K562 (cell line): ENCODE results near the gene TOGARAM2. TPM values are rescaled to one million over a fixed set of nuclear protein-coding genes. Genes with fewer than 3 reads are reported as not detected.

Experiments
- ATAC-seq: fragments of 200-7000 bp; cut with Tn5 transposase; 3 replicates; pipeline ENCODE4 v1.9.1; 2020; ENCODE audit warnings: moderate library complexity
- BruUV-seq: library from RNA; stranded (reverse); fragments of 400-500 nt; replicated peaks from 2 replicates; lab custom pipeline; 2021; lab: Mats Ljungman, UMichigan
- CTCF ChIA-PET: fragments of 300-600 bp; formaldehyde crosslinking; extraction: SDS; loops from one replicate; lab custom pipeline; 2021; ENCODE audit warnings: low intra/inter-chr PET ratio; lab: Yijun Ruan, JAX
- POLR2A ChIA-PET: fragments of 300-600, 350-650 bp; sonication (Branson Sonifier 250); formaldehyde crosslinking; extraction: SDS; loops from one replicate; lab custom pipeline; 2021; ENCODE audit warnings: antibody characterized with exemption, inconsistent platforms; lab: Yijun Ruan, JAX
- DNase-seq, 4 experiments: peaks; one replicate each; pipeline versions ENCODE4 v3.0.0 to v3.0.0-alpha.2; 2011 to 2018; ENCODE audit warnings: low spot score in 3 of 4, mixed read lengths in 3 of 4; ENCODE audit errors: extremely low read depth in 1 of 4
- FAIRE-seq: peaks from 2 replicates; lab custom pipeline; 2011; peaks lifted over from hg19 to GRCh38; lab: Jason Lieb, UNC
- H2AFZ ChIP-seq: 2 replicates; pipeline ENCODE4 v1.6.0; 2011; ENCODE audit warnings: low read depth, low read length, control low read depth, inconsistent platforms
- H3K27ac ChIP-seq: fragments of 200-600 bp; 3 replicates; pipeline ENCODE4 v1.8.0; 2011; ENCODE audit warnings: low read depth, mild to moderate bottlenecking, control low read depth, inconsistent platforms, low read length, moderate library complexity, mixed read lengths; ENCODE audit errors: extremely low read depth
- H3K27me3 ChIP-seq, 2 experiments: fragments of 300-600 bp in 1 of 2; 2 replicates in 1 of 2; 3 replicates in 1 of 2; pipeline versions ENCODE4 v1.6.0 to v1.8.0; 2011; ENCODE audit warnings: inconsistent platforms in 2 of 2, low read length in 2 of 2, mild to moderate bottlenecking in 1 of 2, mixed read lengths in 1 of 2, moderate library complexity in 1 of 2; ENCODE audit not compliant: control insufficient read depth in 2 of 2, insufficient read depth in 2 of 2
- H3K36me3 ChIP-seq: fragments of 300-600 bp; 3 replicates; pipeline ENCODE4 v1.8.0; 2011; ENCODE audit warnings: mild to moderate bottlenecking, low read length, inconsistent platforms; ENCODE audit not compliant: control insufficient read depth, insufficient read depth
- H3K4me1 ChIP-seq, 2 experiments: fragments of 200-600 bp in 1 of 2; replicated peaks in 1 of 2; 2 replicates in 1 of 2; 3 replicates in 1 of 2; pipeline versions ENCODE4 v1.5.1 to v1.8.0; 2011; ENCODE audit warnings: inconsistent platforms in 2 of 2, low read length in 2 of 2, mild to moderate bottlenecking in 1 of 2, mixed read lengths in 1 of 2, moderate library complexity in 1 of 2; ENCODE audit not compliant: control insufficient read depth in 2 of 2, insufficient read depth in 2 of 2
- H3K4me2 ChIP-seq: 2 replicates; pipeline ENCODE4 v1.6.1; 2011; ENCODE audit warnings: low read length, control low read depth, inconsistent platforms, mixed read lengths; ENCODE audit not compliant: insufficient read depth
- H3K4me3 ChIP-seq: fragments of 200-600 bp; sonication (generic), shearing (Covaris generic); 2 replicates; pipeline ENCODE4 v1.5.1; 2016; ENCODE audit warnings: control low read depth, inconsistent platforms
- H3K79me2 ChIP-seq: fragments of 200-600 bp; 3 replicates; pipeline ENCODE4 v1.8.0; 2011; ENCODE audit warnings: low read length, inconsistent platforms; ENCODE audit not compliant: control insufficient read depth, insufficient read depth
- H3K9ac ChIP-seq, 2 experiments: 2 replicates each; pipeline versions ENCODE4 v1.6.0 to v1.6.1; 2011; ENCODE audit warnings: low read depth in 2 of 2, low read length in 2 of 2, control low read depth in 1 of 2, inconsistent platforms in 1 of 2, mild to moderate bottlenecking in 1 of 2, mixed read lengths in 1 of 2; ENCODE audit not compliant: insufficient read depth in 1 of 2
- H3K9me1 ChIP-seq: one replicate; pipeline ENCODE4 v1.6.0; 2011; ENCODE audit warnings: inconsistent platforms, mild to moderate bottlenecking, low read length, moderate library complexity; ENCODE audit not compliant: control insufficient read depth, insufficient read depth
- H3K9me3 ChIP-seq: replicated peaks from 2 replicates; pipeline ENCODE4 v1.5.1; 2011; ENCODE audit warnings: low read depth, low read length, inconsistent platforms; ENCODE audit not compliant: control insufficient read depth, insufficient read depth
- H4K20me1 ChIP-seq: replicated peaks from 2 replicates; pipeline ENCODE4 v1.6.1; 2011; ENCODE audit warnings: low read length, inconsistent platforms, mixed read lengths; ENCODE audit not compliant: control insufficient read depth, insufficient read depth
- CSDE1 ChIP-seq, 2 experiments: fragments of 450-650 bp; IDR thresholded peaks; 2 replicates each; pipeline ENCODE4 v1.6.1; 2016; ENCODE audit warnings: mild to moderate bottlenecking in 1 of 2
- GATAD2A ChIP-seq: fragments of 450-650 bp; IDR thresholded peaks from 2 replicates; pipeline ENCODE4 v1.6.1; 2017
- PML ChIP-seq: IDR thresholded peaks from 2 replicates; pipeline ENCODE4 v1.6.1; 2012; ENCODE audit warnings: low read length, inconsistent platforms
- RBM25 ChIP-seq: fragments of 200-400 bp; formaldehyde crosslinking; IDR thresholded peaks from 2 replicates; pipeline ENCODE4 v1.6.1; 2018; ENCODE audit warnings: low read length, low read depth, moderate library complexity; ENCODE audit not compliant: severe bottlenecking
- WGBS: fragments of 100-300 bp; shearing (Covaris generic); methylation state at CpG from one replicate; pipeline ENCODE4 v1.1.6; 2016; ENCODE audit warnings: low coverage, mixed read lengths; ENCODE audit not compliant: insufficient coverage; ENCODE audit errors: missing lambda C conversion rate; 5-methylcytosine and 5-hydroxymethylcytosine counted together
- in situ Hi-C: fragments of 300-500 bp; cut with MboI; formaldehyde crosslinking; loops from 4 replicates; pipeline ENCODE4 v1.15.0; 2018; ENCODE audit warnings: inconsistent platforms, mixed read lengths
- intact Hi-C: fragments of 100-400 bp; cut with micrococcal nuclease; formaldehyde crosslinking; loops from 2 replicates; pipeline ENCODE4 v1.14.2; 2022
- polyA plus RNA-seq, 8 experiments: library from polyadenylated mRNA; depleted of rRNA in 4 of 8; stranded (reverse) in 5 of 8; unstranded in 3 of 8; fragments of >200 nt; fragmentation: Nextera tagmentation in 2 of 8; fragmentation: Illumina TruSeq in 1 of 8; extraction: Ambion mirVana in 2 of 8; extraction: Trizol in 1 of 8; gene quantifications; 2 replicates each; pipeline versions ENCODE4 v1.2.1 to v1.2.3, GENCODE V29; 2011 to 2014; ENCODE audit warnings: inconsistent platforms in 1 of 8, missing spikeins in 1 of 8
- total RNA-seq, 7 experiments: library from RNA; depleted of rRNA in 6 of 7; stranded (reverse); fragments of >200 nt in 6 of 7; fragmentation: Illumina TruSeq in 2 of 7; extraction: Trizol in 2 of 7; gene quantifications; 2 replicates each; pipeline versions ENCODE4 v1.2.1 to v1.2.3, GENCODE V29; 2011 to 2021; ENCODE audit warnings: low replicate concordance in 1 of 7
- TF ChIP-seq, protein P1 (sequence below): IDR thresholded peaks from 2 replicates; pipeline ENCODE4 v1.6.1; 2014; ENCODE audit warnings: antibody characterized with exemption

TOGARAM2 gene
- total and polyA plus RNA-seq, 9 of the 15 experiments (the other 6 are each of a cell fraction or from before 2014, with no cell fraction given) = not detected

DNA sequence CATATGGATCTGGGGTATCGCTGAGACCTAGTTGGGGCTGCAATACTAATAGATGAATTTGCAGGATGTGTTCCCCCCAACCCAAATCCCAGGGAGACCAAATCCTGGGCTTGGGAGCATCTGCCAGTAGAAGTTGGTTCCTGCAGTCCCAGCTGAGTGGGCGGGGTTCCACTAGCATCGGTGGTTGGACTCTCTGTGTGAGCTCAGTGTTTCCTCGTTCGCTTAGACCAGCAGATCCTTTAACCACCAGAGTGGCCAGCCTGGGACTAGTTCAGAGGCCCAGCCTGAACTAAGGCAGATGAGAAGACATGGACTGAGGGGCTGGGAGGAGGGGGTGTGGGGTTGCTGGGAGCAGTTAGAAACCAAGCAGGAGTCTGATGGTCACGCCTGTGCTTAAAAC, 52.6 kb downstream of the TOGARAM2 start:
- in situ Hi-C loops (no loop called here), intact Hi-C loops (no loop called here)
- Histone ChIP-seq H3K4me3 (no peak overlapping the region), H4K20me1 (no peaks in the 10 kb centered on the region), H3K36me3 (no peaks in the 10 kb centered on the region), H3K9ac (no peak overlapping the region), H2AFZ (no peak overlapping the region), H3K4me2 (no peak overlapping the region), H3K79me2 (no peaks in the 10 kb centered on the region), H3K9me1 (no peaks in the 10 kb centered on the region), H3K27ac (no peak overlapping the region), H3K4me1 (no peaks in the 10 kb centered on the region), H3K9me3 (no peaks in the 10 kb centered on the region), H3K27me3 (peaks cover 0 to 21% of the 10 kb centered on the region in 2 experiments; a peak in 2 of 5 replicates)
- ATAC-seq (no peak), FAIRE-seq (no peak), DNase-seq (no peak)
- no TSS peak for BruUV-seq
- TF ChIP-seq, protein P1, sequence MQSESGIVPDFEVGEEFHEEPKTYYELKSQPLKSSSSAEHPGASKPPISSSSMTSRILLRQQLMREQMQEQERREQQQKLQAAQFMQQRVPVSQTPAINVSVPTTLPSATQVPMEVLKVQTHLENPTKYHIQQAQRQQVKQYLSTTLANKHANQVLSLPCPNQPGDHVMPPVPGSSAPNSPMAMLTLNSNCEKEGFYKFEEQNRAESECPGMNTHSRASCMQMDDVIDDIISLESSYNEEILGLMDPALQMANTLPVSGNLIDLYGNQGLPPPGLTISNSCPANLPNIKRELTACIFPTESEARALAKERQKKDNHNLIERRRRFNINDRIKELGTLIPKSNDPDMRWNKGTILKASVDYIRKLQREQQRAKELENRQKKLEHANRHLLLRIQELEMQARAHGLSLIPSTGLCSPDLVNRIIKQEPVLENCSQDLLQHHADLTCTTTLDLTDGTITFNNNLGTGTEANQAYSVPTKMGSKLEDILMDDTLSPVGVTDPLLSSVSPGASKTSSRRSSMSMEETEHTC = no peak
- no peak for TF ChIP-seq RBM25
- no peak for TF ChIP-seq PML
- TF ChIP-seq CSDE1 (IDR thresholded peaks at IDR 0.05) = no peak
- no peak for TF ChIP-seq GATAD2A
- ChIA-PET CTCF (no interaction called here), POLR2A (no interaction called here)
- 0% methylated on average over 6 of the region's 6 CpGs for WGBS
